Stimulated activated CD8-positive, alpha-beta memory T cell treated with anti-CD3 and anti-CD28 coated beads, Interleukin-12 subunit alpha, Interleukin-12 subunit beta, amount 100 ng/mL, for 24 hours (primary cell): ENCODE data around the gene LSMEM2.
"Not testable (repeated sequence)": the region's sequence is repeated elsewhere in the genome, so short reads cannot be mapped to it uniquely, and the experiment has no call there.

Experiments used
- DNase-seq: peaks from one replicate; pipeline ENCODE4 v3.0.0-alpha.2; 2020; ENCODE audit errors: extremely low read depth

Gene LSMEM2

DNA sequence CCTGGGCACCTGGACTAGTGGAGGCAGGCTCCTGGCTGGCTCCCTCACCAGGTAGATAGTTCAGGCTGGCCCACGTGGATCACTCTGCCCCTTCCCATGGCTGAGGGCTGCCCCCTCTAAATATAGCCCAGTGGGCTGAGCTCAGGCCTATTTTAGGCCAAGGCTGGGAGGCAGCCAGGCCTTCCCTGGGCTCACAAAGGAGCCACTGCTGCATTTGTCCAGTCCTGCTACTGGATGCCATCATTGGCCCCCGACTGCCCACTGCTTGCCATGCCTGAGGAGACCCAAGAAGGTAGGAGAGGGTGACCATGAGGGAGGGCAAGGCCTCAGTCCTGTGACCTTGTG, at the start of gene LSMEM2:
LSMEM2 (plus strand) TSS at position 208 of the 345 bp plus-strand sequence; CDS start at position 235, 27 bp downstream.
- DNase-seq, result no peak

GRCh38 chr3:50229490-50229889, 49.4 kb upstream of the LSMEM2 start:
- no peak for DNase-seq

- no peak for DNase-seq
These were observed 48.6 kb upstream of the LSMEM2 start for GRCh38 chr3:50230104-50230793.

DNA sequence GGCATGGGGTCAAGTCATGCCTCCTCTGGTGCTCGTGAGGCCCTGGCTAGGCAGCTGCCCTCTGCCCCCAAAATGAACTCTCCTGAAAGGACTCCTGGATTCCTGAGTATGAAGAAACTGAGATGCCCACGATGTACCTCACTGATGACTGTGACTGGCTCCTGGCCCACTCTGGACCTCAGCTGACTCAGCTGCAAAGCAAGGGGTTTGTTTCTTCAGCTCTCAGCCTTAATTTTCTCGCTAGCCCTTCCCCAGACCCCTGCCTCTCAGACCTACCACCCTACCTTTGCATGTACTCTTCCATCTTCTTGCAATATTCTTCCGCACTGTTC, 48.1 kb upstream of the LSMEM2 start:
- DNase-seq, result no peak

GRCh38 chr3:50231581-50231980, 47.3 kb upstream of the LSMEM2 start:
- DNase-seq, result no peak

GRCh38 chr3:50232303-50232702, 46.6 kb upstream of the LSMEM2 start:
- DNase-seq, result no peak

- no peak for DNase-seq
These were observed 45.7 kb upstream of the LSMEM2 start for GRCh38 chr3:50233176-50233575.

DNA sequence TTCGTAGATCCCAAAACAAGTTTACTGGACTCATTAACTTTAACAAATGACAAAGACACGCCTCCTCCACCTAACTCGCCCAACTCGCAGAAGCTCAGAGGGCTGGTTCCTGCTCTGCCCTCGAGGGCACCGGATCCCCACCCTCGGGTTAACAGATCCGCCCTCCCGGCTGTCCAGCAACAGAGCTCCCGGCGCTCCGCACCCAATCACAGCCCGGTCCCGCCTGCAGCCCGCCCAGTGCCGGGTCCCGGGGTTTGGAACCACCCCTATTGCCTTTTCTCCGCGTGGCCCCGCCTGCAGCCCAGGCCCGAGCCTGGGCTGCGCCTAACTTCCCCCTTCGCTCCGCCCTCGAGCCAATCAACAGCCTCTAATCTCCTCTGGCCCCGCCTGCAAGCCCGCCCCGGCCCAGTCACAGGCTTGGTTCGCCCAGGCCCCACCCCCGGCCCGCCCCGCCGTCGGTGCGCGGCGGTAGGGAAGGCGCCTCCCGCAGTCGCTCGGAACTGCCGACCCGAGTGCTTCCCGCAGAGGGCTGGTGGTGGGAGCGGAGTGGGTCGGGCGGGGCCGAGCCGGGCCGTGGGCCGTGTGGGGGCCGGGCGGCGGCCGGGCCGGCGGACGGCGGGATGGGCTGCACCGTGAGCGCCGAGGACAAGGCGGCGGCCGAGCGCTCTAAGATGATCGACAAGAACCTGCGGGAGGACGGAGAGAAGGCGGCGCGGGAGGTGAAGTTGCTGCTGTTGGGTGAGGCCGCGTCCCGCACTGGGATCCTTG, 43.0 kb upstream of the LSMEM2 start, which contains the start of gene GNAI2:
GNAI2 (plus strand) TSS at position 489 of the 768 bp plus-strand sequence; CDS start at position 621, 132 bp downstream.
- peak; percentile 96 for DNase-seq

GRCh38 chr3:50236484-50237132, 42.3 kb upstream of the LSMEM2 start:
- no peak for DNase-seq

DNA sequence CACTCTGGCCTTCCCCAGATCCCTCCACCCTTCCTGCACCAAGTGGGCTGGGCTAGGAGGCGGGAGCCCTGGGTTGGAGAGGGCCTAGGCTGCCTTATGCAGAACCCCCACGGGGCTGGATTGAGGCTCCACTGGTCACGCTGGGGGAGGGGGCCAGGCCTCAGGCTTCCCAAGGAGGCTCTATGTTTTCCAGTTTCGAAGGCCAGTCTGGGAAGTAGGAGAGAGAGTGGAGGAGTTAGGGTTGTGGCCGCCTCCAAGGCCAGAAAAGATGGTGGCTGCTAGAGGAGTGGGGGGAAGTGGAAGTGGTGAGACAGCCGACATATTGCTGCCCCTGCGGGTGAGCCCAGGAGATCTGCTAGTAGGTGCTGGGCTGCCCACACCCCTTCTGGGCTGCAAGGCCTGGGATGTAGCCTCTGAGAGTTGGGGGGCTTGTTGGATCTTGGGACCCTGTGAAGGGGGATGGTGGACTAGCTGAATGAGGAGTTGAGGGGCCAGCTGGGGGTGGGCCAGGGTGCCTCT, 41.7 kb upstream of the LSMEM2 start:
- no peak for DNase-seq

GRCh38 chr3:50237754-50238548, 40.9 kb upstream of the LSMEM2 start:
- peak; percentile 71 for DNase-seq

GRCh38 chr3:50238549-50239026, 40.3 kb upstream of the LSMEM2 start:
- no peak for DNase-seq

DNA sequence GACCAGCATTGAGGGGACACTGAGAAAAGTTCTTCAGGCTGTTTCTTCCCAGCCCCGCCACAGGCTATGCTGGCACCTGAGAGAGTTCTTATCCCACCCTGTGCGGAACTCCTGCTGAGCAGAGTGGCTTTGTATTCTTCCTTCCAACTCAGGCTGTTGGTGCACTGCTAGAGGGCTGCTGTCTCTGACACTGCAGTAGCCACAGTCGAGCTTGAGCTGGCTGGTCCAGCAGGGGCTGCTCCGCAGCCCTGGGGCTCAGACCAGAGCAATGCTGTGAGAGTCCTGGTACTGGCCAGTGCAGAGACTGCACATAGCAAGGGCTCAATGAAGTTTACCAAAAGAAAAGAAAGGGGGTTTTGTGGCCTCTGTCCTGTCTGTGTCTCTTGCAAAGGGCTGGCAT, 39.2 kb upstream of the LSMEM2 start:
- DNase-seq, result no peak

GRCh38 chr3:50241163-50241562, 37.7 kb upstream of the LSMEM2 start:
- DNase-seq, result no peak

- DNase-seq, result no peak
These were observed 37.0 kb upstream of the LSMEM2 start for GRCh38 chr3:50241713-50242380.

DNA sequence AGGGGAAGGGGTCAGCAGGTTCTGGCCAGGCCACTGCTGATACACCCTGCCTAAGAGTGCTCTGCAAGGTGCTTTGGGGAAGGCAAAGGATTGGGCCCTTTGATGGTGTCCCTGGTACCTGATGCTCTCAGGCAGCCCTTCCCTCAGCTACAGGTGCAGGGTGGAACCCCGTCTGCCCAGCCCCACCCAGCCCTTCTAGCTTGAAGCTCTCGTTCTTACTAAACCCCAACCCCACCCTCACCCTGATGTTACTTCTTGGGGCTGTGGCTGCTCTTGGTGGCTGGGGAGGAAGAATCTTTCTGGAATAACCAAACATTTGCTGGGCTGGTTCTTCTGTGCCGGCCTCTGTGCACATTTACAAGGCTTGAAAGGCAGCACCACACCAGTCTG, 36.5 kb upstream of the LSMEM2 start:
- DNase-seq, result no peak

DNA sequence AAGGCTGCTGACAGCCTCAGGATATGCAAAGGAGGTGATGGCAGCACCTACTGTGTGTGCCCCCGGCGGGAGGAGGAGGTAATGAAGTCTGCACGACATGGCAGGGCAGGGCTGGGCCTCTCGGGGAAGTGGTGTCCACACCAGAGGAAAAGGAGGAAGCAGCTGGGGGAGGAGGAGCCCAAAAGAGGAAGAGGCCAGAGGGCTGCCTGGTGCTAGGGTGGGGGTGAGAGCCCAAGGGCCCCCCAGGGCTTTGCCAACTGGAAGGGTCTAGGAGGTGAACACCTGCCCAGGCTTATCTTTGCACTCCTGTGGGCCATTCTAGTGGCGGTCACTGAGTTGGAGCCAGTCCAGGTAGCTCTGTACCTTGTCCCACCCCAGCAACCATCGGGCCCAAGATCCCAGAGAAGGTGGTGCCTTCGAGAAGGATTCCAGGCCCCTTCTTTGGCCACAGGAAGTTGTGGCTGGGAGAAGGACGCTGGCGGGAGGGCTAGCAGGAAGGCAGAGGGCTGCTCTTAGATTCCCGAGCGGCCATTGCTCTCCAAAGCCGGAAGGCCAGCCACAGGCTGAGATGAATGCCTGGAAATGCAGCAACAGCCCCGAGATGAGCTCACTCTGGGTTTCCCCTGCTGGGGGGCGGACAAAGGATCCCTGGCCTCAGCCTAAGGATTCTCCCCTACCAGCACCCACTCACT, 35.9 kb upstream of the LSMEM2 start:
- DNase-seq, result no peak

DNA sequence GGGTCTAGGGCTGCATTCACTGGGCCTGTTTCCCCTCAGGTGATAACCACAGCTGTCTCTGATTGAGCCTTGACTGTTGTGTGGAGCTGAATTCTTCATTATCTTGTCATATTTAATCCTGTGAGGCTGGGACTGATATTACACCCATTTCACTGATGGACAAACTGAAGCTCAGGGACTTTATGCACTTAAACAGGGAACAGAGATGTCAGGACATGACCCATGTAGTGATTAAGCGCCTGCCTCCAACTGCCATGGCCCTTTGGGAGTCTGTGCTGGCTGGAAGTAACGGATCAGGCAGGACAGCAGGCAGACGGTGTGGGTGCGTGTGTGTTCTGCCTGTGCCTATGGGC, 35.4 kb upstream of the LSMEM2 start:
- no peak for DNase-seq

- DNase-seq, result not testable (repeated sequence)
These were observed 34.1 kb upstream of the LSMEM2 start for GRCh38 chr3:50244813-50245212.

GRCh38 chr3:50245251-50245745, 33.6 kb upstream of the LSMEM2 start:
- no peak for DNase-seq
